Cerebellar nuclear complex (tissue), 1 donor: ENCODE data around the gene IFNL2.
"Not testable (repeated sequence)": the region's sequence is repeated elsewhere in the genome, so short reads cannot be mapped to it uniquely, and the experiment has no call there.

Source experiments
- DNase-seq, 2 experiments: peaks; one replicate each; lab custom pipeline; 2025; lab: John Stamatoyannopoulos, UW

Gene IFNL2

GRCh38 chr19:39297931-39298634, 29.9 kb downstream of the IFNL2 start:
- no peak for DNase-seq

DNA sequence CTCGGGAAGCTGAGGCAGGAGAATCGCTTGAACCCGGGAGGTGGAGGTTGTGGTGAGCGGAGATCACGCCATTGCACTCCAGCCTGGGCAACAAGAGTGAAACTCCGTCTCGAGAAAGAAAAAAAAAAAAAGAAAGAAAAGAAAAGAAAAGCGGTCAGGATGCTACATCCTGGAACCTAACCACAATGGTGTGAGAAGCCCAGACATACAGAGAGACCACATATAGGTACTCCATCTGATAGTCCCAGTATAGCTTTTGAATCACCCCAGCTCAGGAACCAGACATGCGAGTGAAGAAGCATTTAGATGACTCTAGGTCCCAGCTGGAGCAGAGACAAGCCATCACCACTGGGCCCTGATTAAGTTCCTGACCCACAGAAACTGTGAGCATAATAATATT, 31.2 kb downstream of the IFNL2 start:
- DNase-seq: no peak

- DNase-seq: no peak
Measured at GRCh38 chr19:39299832-39300231, 31.6 kb downstream of the IFNL2 start.

- no peak for DNase-seq
Measured at GRCh38 chr19:39301021-39301420, 32.8 kb downstream of the IFNL2 start.

DNA sequence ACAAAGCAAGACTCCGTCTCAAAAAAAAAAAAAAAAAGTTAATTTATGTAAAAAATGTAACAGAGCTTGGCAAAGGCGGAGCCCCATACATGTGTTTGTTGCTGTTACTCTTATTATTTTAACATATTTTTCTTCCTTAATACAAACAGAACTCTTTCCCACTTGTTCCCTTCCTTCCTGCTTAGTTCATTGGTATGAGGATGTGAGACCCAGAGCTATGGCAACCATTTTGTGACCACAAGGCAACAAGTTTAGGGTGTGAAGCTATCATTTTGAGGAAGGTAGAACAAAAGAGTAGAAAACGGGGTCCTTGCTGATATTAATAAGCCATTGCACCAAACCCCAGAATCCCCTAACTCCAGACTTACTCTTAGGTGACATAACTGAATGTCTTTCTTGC, 33.4 kb downstream of the IFNL2 start:
- no peak for DNase-seq

DNA sequence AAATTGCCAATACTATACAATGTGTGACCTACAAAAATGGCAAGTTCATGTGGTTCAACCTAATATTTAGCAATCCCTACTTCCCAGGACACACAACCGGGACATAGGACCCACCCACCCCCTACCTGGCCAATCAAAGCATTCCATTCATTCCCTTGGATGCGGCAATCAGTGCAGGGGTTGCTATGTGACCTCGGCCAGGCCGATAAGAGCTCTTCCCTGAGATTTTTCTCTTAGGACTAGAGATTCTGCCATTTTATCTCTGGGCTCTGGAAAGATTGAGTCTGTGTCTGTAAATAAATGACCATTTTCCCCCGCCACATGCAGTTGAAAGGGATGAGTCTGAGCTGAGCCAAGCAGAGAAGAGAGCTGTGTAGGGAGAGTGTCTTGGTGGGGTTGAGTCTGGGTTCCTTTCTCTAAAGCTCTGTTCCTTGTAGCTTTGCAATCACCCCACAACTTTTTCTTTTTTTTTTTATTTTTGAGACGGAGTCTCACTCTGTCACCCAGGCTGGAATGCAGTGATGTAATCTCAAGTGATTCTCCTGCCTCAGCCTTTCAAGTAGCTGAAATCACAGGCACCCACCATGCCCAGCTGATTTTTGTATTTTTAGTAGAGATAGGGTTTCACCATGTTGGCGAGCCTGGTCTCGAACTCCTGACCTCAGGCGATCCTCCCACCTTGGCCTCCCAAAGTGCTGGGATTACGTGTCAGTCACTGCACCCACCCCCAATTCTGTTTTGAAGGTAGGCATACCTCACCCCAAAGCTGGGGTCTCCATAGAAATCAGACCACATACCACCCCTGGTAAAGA, 35.4 kb downstream of the IFNL2 start:
- DNase-seq: no peak

GRCh38 chr19:39304185-39304513, 36.0 kb downstream of the IFNL2 start:
- DNase-seq: no peak

DNA sequence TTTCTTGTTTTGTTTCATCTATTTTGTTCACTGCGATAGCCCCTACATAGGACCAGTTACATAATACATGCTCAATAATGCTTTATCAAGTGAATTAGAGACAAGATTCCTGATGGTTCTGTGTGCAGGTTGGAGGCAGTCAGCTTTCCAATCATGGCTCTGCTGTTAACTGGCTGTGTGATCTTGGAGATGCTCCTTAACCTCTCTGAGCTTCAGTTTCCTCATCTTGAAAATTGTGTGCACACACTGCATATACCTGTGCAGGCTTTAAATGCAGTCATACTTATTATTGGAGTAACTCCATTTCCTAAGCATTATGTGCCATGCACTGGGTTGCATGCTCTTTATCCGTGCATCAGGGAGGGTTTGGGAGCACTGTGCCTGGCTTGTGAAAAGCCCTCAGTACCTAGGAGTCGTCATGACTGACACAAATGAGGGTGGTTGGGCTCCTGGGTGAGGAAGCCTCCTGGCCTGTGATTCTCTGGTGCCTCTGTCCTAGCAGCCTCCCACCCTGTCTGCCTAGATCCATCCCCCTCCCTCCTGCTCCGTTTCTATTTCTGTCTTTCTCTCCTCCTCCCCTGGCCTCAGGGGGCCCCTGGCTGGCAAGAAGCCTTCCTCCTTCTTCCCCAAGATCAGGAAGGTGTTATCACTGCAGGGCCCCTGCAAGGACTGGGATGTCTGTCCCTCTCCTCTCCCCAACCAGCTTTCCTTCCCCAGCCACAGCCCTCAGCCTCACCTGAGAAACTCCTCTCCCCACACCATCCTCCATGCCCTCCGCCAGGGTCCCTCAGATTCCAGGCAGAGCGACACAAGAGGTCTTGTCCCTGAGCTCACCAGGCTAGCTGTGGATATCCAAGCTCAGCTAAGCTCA, 36.7 kb downstream of the IFNL2 start:
- no peak for DNase-seq

GRCh38 chr19:39306075-39306474, 37.9 kb downstream of the IFNL2 start:
- DNase-seq: no peak

GRCh38 chr19:39307046-39307821, 39.0 kb downstream of the IFNL2 start:
- no peak for DNase-seq

- no peak for DNase-seq
Measured at GRCh38 chr19:39307822-39308530, 39.8 kb downstream of the IFNL2 start.

DNA sequence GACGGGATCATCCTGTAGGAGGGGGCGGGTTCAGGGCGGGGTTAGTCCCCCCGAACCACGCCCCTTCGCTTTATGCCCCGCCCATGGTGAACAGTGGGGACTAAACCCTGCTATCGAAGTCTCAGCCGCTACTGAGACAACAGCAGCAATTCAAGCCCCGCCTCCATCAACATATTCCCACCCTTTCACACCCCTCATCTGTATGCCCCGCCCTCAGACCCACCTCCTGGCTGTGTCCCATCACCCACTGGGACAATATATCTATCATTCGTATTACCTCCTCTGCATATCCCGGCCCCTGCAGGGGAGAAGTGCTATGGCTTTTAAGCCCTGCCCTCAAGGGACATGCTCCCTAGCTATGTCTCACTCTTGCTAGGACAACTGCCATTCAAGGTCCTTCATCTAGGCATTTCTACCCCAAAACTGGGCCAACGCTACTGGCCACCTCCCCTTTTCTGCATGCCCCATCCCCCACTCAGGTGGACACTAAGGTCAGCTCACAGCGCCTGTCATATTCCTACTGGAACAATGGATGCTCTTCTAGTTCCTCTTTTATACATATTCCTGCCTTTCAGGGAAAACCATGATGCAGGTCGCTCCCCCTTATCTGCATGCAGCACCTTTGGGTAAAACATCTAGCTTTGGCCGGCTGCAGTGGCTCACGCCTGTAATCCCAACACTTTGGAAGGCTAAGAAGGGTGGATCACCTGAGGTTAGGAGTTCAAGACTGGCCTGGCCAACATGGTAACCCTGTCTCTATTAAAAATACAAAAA, 40.5 kb downstream of the IFNL2 start:
- no peak for DNase-seq

- DNase-seq: not testable (repeated sequence)
Measured at GRCh38 chr19:39309305-39309670, 41.1 kb downstream of the IFNL2 start.

DNA sequence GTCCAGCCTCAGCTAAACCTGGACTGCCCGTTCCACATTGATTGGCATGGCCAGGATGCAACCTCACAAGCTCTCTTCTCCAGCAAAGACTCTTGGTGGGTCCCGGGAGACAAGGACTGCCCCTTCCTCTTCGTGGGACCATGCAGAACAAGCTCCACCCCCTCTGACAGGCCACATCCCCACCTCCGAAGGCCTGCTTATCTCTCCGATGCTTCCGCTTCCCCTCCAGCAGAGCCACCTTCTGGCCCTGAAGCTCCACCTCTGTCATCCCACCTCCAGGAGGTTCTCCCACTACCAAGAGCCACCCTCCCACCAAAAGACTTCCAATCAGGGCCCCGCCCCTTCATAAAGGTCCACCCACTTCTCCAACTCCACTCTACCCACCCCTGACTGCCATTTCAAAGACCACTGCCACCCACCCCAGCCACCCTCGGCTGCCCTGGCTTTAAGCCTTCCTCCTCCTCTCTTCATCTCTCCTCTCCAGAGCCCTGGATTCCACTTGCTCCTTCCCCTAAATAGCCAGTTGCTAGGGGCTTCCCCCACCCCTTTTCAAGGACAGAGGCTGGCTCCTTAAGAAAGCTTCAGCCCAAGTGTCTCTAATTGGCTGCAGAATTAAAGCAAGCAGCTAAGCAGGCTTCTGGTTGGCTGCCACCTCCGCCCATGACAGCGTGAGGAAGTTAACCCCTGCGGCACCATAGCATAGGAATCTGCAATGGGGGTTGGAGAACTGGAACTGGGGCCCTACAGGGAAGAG, 42.5 kb downstream of the IFNL2 start:
- peak in 1 of 2 experiments; percentile 24 for DNase-seq

DNA sequence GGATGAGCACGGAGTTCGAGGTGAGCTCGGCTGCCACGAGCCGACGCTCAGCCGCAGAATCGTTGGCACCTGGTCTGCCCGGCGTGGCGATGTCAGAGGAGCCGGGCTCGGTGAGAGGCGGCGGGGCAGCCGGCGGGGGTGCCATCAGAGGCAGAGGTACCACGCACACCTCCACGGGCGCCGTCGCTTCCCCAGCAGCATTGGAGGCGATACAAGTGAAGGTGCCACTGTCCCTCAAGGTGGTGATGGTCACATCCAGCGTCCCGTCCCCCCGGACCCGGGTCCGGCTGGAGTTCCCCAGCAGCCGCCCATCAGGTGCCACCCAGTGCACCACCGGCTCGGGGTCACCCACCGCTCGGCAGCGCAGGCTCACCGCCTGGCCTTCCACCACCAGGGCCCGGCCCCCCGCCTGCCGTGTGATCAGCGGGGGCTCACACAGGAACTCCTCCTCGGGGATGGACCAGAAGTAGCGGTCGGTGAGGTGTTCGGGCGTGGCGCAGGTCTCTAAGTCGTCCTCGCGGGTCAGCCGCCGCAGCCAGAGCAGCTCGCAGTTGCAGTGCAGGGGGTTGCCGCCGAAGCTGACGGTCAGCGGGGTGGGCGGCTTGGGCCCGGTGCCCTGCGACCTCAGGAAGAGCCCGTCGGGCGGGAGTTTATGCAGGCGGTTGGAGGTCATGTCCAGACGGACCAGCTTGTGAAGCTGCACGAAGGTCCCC, 46.0 kb downstream of the IFNL2 start:
- DNase-seq: no peak

DNA sequence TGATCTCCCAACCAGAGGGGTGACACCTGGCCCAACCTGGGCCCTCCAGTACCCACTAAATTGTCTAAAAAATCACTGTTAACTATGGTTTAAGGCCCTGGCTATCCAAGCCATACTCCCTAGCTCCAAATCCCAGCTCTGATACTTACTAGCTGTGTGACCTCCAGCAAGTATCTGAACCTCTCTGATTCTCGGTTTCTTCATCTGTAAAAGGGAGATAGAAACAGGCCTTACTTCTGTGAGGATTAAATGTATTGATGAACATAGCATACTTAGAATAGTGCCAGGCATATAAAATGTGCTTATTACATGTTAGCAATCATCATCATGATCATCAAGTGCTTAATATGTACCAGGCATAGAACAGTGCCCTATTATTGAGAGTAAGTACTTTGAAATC, 47.7 kb downstream of the IFNL2 start:
- DNase-seq: no peak

- no peak for DNase-seq
Measured at GRCh38 chr19:39316627-39317321, 48.6 kb downstream of the IFNL2 start.

DNA sequence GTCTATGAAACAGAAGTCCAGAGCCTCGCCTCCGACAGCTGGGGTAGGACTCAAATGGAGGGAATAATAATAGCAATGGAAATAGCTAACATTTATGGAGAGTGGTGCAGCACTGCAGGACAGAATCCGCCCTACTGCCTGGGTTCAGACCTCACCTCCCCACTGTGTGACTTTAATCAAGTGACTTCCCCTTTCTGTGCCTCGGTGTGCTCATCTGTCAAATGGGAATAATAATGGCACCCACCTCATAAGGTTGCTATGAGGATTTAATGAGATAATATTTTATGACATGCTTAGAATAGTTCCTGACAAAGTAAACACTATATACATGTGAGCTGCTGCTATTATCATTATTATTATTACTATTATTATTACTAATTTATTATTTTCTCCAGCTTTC, 49.3 kb downstream of the IFNL2 start:
- DNase-seq: no peak
